ENCODE measurements around the gene CCDC93. TPM values are rescaled to one million over a fixed set of nuclear protein-coding genes. Genes with fewer than 3 reads are reported as not detected.

CCDC93 gene
- total and polyA plus RNA-seq, 12 donors, result 6.0 to 43.7 (median 29.4) TPM

GRCh38 chr2:118056165-118056534 lies 42.3 kb upstream of the CCDC93 start:
- TF ChIP-seq CTCF (IDR thresholded peaks at IDR 0.05), result no peak
- no peak overlapping the region for H3K4me3 ChIP-seq
- ATAC-seq (peak in 7 of 8 donors; percentile 30 to 82 (median 49)), DNase-seq (no peak)
- H3K27me3 ChIP-seq, result peaks cover 0 to 70% (median 31%) of the 10 kb centered on the region in 7 donors
- no peaks in the 10 kb centered on the region for H3K36me3 ChIP-seq
- H3K9me3 ChIP-seq, result no peaks in the 10 kb centered on the region
- peaks cover 0 to 48% (median 0%) of the 10 kb centered on the region in 9 donors for H3K4me1 ChIP-seq
- intact Hi-C loops (cut with DNase I), result no loop called here
- 46 to 49% methylated on average over 3 of the region's 3 CpGs for WGBS, 2 donors
- H3K27ac ChIP-seq, result peak overlapping the region in 1 of 10 donors; percentile 66

GRCh38 chr2:118055512-118056164 lies 41.8 kb upstream of the CCDC93 start:
- H3K27ac ChIP-seq, result peak overlapping the region in 1 of 10 donors; percentile 59
- ATAC-seq, result no peak
- DNase-seq, result no peak
- peaks cover 0 to 70% (median 32%) of the 10 kb centered on the region in 7 donors for H3K27me3 ChIP-seq
- intact Hi-C loops (cut with DNase I), result no loop called here
- H3K9me3 ChIP-seq, result no peaks in the 10 kb centered on the region
- WGBS, 2 donors, result 72% methylated on average over 10 of the region's 10 CpGs
- no peak for TF ChIP-seq CTCF (IDR thresholded peaks at IDR 0.05)
- no peak overlapping the region for H3K4me3 ChIP-seq
- no peaks in the 10 kb centered on the region for H3K36me3 ChIP-seq
- H3K4me1 ChIP-seq, result peaks cover 0 to 43% (median 0%) of the 10 kb centered on the region in 9 donors

- H3K4me1 ChIP-seq, result peaks cover 0 to 44% (median 0%) of the 10 kb centered on the region in 9 donors
- TF ChIP-seq CTCF (IDR thresholded peaks at IDR 0.05), result no peak
- no peaks in the 10 kb centered on the region for H3K36me3 ChIP-seq
- H3K9me3 ChIP-seq, result no peaks in the 10 kb centered on the region
- peaks cover 0 to 78% (median 37%) of the 10 kb centered on the region in 7 donors for H3K27me3 ChIP-seq
- no peak overlapping the region for H3K27ac ChIP-seq
- H3K4me3 ChIP-seq, result no peak overlapping the region
- DNase-seq (no peak), ATAC-seq (no peak)
- 53 to 54% methylated on average over 3 of the region's 3 CpGs for WGBS, 2 donors
- intact Hi-C loops (cut with DNase I), result loop anchor here in 1 of 10 donors (5.0 kb wide), 1 partner anchor 803 kb away; no protein-coding TSS in a partner anchor
Observed at GRCh38 chr2:118054213-118055008, 40.5 kb upstream of the CCDC93 start.

- intact Hi-C loops (cut with DNase I), result loop anchor here in 1 of 10 donors (5.0 kb wide), 1 partner anchor 804 kb away; no protein-coding TSS in a partner anchor
Observed at GRCh38 chr2:118053681-118054080, 39.8 kb upstream of the CCDC93 start.

More at GRCh38 chr2:118053681-118054080, 39.8 kb upstream of the CCDC93 start:
- Histone ChIP-seq H3K36me3 (no peaks in the 10 kb centered on the region), H3K4me3 (no peak overlapping the region), H3K27ac (no peak overlapping the region), H3K4me1 (peaks cover 0 to 38% (median 0%) of the 10 kb centered on the region in 9 donors), H3K27me3 (peaks cover 0 to 80% (median 43%) of the 10 kb centered on the region in 7 donors), H3K9me3 (no peaks in the 10 kb centered on the region)
- DNase-seq, result no peak
- ATAC-seq, result no peak
- WGBS, 2 donors, result 80 to 85% methylated on average over 7 of the region's 7 CpGs
- TF ChIP-seq CTCF (IDR thresholded peaks at IDR 0.05), result no peak

All from heart right ventricle (tissue), 16 donors.